GM12872 (cell line): ENCODE results near the gene LDB3.

ENCODE experiments used
- TF ChIP-seq, protein P1 (sequence below): IDR thresholded peaks from 3 replicates; pipeline ENCODE4 v1.5.1; 2011; ENCODE audit warnings: low read depth, mild to moderate bottlenecking, low read length, moderate library complexity; ENCODE audit not compliant: insufficient read depth

LDB3 gene

DNA sequence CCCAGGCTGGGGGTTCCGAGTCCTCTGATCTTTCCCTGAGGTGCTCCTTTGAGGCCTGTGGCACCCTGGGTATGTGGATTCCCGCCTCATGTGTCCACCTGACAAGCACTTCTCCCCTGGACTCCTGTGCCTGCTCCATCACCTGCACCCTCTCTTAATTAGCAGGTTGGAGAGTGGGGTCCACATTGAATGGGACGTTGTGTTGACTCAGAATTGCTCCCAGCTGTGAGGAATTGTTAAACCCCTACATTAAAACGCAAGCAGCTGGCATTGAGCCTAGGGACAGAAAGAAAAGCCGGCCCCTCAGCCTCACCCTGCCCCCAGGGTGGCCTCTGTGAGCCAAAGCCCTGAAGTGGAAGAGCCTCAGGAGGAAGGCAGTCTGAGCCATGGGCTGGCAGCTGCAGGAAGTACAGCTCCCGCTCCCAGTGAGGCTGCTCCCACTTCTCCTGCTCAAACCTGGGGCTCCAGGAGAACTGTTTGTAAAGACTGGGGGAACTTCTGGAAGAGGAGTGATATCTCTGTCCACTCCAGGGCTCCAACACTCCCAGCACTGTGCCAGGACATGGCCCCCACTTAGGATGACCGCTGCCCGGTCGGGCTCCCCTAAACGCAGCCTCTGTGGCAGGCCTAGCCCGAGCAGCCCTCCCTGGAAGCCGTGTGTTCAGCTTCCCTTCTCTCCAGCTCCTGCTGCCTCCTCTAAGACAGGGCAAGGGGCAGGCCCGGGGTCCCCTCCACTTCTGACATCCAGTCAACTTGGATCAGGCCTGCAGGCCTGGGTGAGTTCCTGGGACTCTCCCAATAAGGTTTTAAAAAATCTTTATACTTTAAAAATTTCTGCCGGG lies 15.7 kb upstream of the LDB3 start:
- TF ChIP-seq, protein P1, sequence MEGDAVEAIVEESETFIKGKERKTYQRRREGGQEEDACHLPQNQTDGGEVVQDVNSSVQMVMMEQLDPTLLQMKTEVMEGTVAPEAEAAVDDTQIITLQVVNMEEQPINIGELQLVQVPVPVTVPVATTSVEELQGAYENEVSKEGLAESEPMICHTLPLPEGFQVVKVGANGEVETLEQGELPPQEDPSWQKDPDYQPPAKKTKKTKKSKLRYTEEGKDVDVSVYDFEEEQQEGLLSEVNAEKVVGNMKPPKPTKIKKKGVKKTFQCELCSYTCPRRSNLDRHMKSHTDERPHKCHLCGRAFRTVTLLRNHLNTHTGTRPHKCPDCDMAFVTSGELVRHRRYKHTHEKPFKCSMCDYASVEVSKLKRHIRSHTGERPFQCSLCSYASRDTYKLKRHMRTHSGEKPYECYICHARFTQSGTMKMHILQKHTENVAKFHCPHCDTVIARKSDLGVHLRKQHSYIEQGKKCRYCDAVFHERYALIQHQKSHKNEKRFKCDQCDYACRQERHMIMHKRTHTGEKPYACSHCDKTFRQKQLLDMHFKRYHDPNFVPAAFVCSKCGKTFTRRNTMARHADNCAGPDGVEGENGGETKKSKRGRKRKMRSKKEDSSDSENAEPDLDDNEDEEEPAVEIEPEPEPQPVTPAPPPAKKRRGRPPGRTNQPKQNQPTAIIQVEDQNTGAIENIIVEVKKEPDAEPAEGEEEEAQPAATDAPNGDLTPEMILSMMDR: no peak

DNA sequence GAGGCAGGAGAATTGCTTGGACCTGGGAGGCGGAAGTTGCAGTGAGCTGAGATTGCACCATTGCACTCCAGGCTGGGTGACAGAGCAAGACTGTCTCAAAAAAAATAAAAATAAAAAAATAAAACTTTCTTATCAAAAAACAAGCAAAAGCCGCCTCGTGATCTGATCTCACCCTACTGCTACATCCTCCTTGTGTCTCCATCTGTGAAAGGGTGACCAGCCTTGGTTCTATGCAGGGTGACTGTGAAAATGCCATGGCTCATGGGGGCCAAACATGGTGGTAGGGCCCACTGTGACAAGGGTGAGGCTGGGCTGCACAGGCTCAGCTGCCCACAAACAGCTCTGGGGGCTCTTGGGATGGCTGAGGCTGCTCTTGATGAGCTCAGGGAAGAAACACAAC lies 14.9 kb upstream of the LDB3 start:
- TF ChIP-seq, protein P1: no peak

DNA sequence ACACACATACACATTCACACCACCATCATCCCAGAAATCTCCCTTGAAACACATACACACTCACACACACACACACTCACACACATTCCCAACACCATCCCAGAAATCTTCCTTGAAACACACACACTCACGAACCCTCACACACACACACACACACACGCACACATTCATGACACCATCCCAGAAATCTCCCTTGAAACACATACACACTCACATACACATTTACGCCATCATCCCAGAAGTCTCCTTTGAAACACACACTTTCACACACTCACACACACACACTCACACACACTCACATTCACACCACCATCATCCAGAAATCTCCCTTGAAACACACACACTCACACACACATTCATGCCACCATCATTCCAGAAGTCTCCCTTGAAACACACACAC lies 14.3 kb upstream of the LDB3 start:
- TF ChIP-seq, protein P1: no peak

DNA sequence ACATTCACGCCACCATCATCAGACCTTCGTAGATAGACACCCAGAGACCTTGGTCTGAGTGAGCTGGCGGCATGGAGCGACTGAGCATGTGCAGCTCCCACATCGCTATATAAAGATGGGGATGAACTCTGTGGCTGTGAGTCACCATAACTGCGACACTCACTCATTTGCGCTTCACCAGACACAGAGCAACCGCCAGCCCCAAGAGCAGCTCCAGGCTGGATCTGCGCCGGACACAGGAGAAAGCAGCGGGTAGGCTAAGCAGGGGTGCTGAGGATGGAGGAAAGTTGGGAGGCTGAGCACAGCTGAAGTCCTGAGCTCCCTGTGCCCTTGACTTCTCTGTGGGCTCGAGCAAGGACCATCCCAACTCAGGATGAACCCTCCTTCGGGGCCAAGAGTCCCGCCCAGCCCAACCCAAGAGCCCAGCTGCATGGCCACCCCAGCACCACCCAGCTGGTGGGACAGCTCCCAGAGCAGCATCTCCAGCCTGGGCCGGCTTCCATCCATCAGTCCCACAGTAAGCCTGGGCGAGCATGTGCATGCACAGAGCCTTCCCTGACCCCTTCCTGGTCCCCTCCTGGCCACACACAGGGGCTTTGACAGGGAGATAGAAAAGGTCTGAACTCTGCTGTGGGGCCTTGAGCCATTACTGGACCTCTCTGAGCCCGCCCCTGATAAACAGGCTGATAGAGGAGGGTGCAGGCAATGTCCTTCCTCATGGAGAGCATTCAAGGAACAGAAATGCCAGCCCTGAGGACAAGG lies 13.7 kb upstream of the LDB3 start, which contains the start of gene OPN4:
Gene OPN4, plus strand, starts transcription at position 137 of the 762 bp plus-strand sequence. Its CDS starts 237 bp downstream, at position 374.
- TF ChIP-seq, protein P1: no peak

DNA sequence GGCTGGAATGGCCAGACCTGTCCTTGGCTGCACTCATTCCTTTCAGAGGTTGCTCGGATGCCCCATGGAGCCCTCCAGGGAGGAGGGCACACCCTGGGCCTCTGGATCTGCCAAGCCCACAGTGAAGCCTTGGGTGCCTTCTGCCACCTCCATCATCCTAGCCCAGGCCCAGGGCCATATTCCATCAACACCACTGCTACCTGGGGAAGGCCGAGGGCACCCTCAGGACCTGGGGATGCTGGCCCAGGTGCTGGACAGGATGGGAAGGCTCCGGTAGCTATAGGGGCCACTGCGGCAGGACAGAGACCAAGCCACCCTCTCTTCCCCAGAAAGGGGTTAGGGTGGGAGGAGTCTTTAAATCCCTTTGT lies 13.2 kb upstream of the LDB3 start:
- TF ChIP-seq, protein P1: no peak

DNA sequence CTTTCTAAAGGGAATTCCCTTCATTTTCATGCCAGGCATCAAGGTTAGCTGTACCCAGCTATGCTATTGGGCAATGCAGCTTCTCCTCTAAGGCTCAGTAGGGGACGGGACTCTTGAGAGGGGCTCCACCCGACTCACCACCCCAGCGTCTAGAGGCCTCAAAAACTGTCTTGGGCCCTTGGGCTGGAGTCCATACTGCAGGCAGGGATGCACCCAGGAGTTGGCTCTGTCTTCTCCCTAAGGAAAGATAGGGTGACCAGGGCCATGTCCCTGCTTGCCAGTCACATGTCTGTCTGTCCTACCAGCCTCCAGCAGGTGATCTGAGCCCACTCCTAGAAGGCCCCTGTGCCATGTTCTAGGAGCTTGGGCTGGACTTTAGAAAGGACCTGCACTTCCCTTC lies 12.7 kb upstream of the LDB3 start:
- TF ChIP-seq, protein P1: no peak

DNA sequence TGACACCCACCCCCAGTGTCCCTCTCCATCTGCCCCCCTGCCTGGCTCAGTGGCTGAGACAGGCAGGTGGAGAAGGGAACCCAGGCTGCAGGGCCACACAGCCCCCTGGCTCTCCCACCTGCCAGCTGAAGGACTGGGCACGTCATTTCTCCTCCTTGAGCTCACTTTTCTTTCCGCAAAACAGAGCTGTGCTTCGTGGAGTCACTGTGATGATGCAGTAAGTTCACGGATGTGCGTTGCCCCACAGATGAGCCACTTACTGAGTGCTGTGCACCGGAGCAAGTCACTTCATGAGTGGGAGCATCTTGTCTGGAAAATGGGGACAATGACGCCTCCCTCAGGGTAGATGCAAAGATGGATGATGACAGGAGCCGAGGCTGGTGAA lies 11.3 kb upstream of the LDB3 start:
- TF ChIP-seq, protein P1: no peak
